ENCODE measurements around the gene GEMIN7. TPM values are rescaled to one million over a fixed set of nuclear protein-coding genes. Genes with fewer than 3 reads are reported as not detected.

Gene GEMIN7
- total and polyA plus RNA-seq, 2 of the 4 experiments (the other 2 are of a cell fraction) = 27.2 to 53.0 TPM

- no peak overlapping the region for H2BK5ac ChIP-seq (ENCODE audit: low read depth, low read length, poor library complexity, severe bottlenecking)
- no peak overlapping the region for H3K23ac ChIP-seq (ENCODE audit: low read depth, low read length)
- H3K4me3 ChIP-seq (ENCODE audit: insufficient read depth, low read depth, low read length) = no peak overlapping the region
- H4K8ac ChIP-seq (ENCODE audit: low read depth in 2 of 2, low read length in 2 of 2) = no peak overlapping the region
- H3K27me3 ChIP-seq (ENCODE audit: control insufficient read depth, insufficient read depth, low read length) = no peaks in the 10 kb centered on the region
- dilution Hi-C loops (cut with HindIII; ENCODE audit: low sequenced_read_pairs, unreplicated experiment) = no loop called here
- ChIA-PET CTCF (no interaction called here), POLR2A (ENCODE audit: unreplicated experiment) (no interaction called here)
- no peak overlapping the region for H3K18ac ChIP-seq (ENCODE audit: low read depth, low read length)
- intact Hi-C loops (cut with micrococcal nuclease) = no loop called here
- peaks cover 60% of the 10 kb centered on the region for H3K36me3 ChIP-seq (ENCODE audit: control insufficient read depth, insufficient read depth, low read length)
- H4K5ac ChIP-seq (ENCODE audit: low read depth, low read length) = no peak overlapping the region
- no peak overlapping the region for H3K9ac ChIP-seq (ENCODE audit: low read depth, low read length)
- no peak overlapping the region for H3K56ac ChIP-seq (ENCODE audit: extremely low read depth, insufficient read depth, low read length)
- no peaks in the 10 kb centered on the region for H3K9me1 ChIP-seq (ENCODE audit: insufficient read depth, low read length)
- H3K9me3 ChIP-seq (ENCODE audit: control insufficient read depth, insufficient read depth, low read length) = no peaks in the 10 kb centered on the region
- in situ Hi-C loops (cut with MboI; ENCODE audit: low sequenced_read_pairs) = no loop called here
- H3K4me2 ChIP-seq (ENCODE audit: low read depth, low read length) = no peak overlapping the region
- H2AK5ac ChIP-seq (ENCODE audit: low read depth, low read length) = no peak overlapping the region
- no peak overlapping the region for H2BK20ac ChIP-seq (ENCODE audit: low read depth, low read length)
- H2BK120ac ChIP-seq (ENCODE audit: low read depth, low read length) = no peak overlapping the region
- H3K4me1 ChIP-seq (ENCODE audit: control insufficient read depth, insufficient read depth, low read length) = no peaks in the 10 kb centered on the region
- H4K91ac ChIP-seq (ENCODE audit: insufficient read depth, low read depth, low read length) = no peak overlapping the region
- peaks cover 4 to 15% of the 10 kb centered on the region in 2 experiments; a peak in 3 of 4 replicates for H3K79me1 ChIP-seq (ENCODE audit: low read depth in 1 of 2, low read length in 2 of 2)
- no peak for DNase-seq
- H3K27ac ChIP-seq (ENCODE audit: insufficient read depth, low read length) = no peak overlapping the region
- 100% methylated on average over 1 of the region's 13 CpGs; no CpG with 5 or more reads in 1 of the 2 experiments for WGBS, 2 experiments (ENCODE audit: extremely low coverage in 2 of 2, insufficient read length in 1 of 2)
- no peak overlapping the region for H2AFZ ChIP-seq (replicated peaks; ENCODE audit: low read length, poor library complexity)
- no peak overlapping the region for H2BK15ac ChIP-seq (ENCODE audit: low read depth, low read length)
- BruUV-seq (replicated peaks) = no TSS peak
- H2AK9ac ChIP-seq (replicated peaks; ENCODE audit: low read depth, low read length, poor library complexity) = no peak overlapping the region
- no peak overlapping the region for H3K14ac ChIP-seq (replicated peaks; ENCODE audit: low read depth, low read length)
- TF ChIP-seq RCOR1 (IDR thresholded peaks at IDR 0.05; ENCODE audit: insufficient replicate concordance, low read length) = no peak
- TF ChIP-seq, protein P1, sequence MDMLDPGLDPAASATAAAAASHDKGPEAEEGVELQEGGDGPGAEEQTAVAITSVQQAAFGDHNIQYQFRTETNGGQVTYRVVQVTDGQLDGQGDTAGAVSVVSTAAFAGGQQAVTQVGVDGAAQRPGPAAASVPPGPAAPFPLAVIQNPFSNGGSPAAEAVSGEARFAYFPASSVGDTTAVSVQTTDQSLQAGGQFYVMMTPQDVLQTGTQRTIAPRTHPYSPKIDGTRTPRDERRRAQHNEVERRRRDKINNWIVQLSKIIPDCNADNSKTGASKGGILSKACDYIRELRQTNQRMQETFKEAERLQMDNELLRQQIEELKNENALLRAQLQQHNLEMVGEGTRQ (IDR thresholded peaks at IDR 0.05; ENCODE audit: low read depth, low read length) = no peak
- no peak for TF ChIP-seq MXI1 (IDR thresholded peaks at IDR 0.05; ENCODE audit: borderline replicate concordance, low read depth, low read length)
- no peak for TF ChIP-seq NFE2L2 (IDR thresholded peaks at IDR 0.05; ENCODE audit: low read depth, low read length)
- no peak for TF ChIP-seq CEBPB (IDR thresholded peaks at IDR 0.05; ENCODE audit: low read depth, low read length)
- no peak for TF ChIP-seq RAD21 (IDR thresholded peaks at IDR 0.05; ENCODE audit: low read length)
- no peak for TF ChIP-seq RFX5 (IDR thresholded peaks at IDR 0.05; ENCODE audit: low read depth, low read length)
- no peak for TF ChIP-seq CTCF (conservative IDR thresholded peaks at IDR 0.05; ENCODE audit: low read depth, low read length)
- no peak for TF ChIP-seq CHD1 (IDR thresholded peaks at IDR 0.05; ENCODE audit: low read depth, low read length)
- no peak for TF ChIP-seq MAZ (IDR thresholded peaks at IDR 0.05; ENCODE audit: borderline replicate concordance, low read depth, low read length)
- H3K4ac ChIP-seq (ENCODE audit: low read depth, low read length) = no peak overlapping the region
- ATAC-seq (ENCODE audit: low read depth) = peak; percentile 65
- no peaks in the 10 kb centered on the region for H4K20me1 ChIP-seq (ENCODE audit: insufficient read depth, low read length)
These were observed 10.0 kb upstream of the GEMIN7 start for GRCh38 chr19:45069056-45069455.
